HG03469 (cell line): ENCODE data around the gene C9orf50.

Source experiments
- ATAC-seq: cut with Tn5 transposase; IDR thresholded peaks from one replicate; pipeline ENCODE4 v1.9.1; 2021; ENCODE audit warnings: mild to moderate bottlenecking, moderate library complexity, moderate number of reproducible peaks; ENCODE audit not compliant: unreplicated experiment

The C9orf50 gene

DNA sequence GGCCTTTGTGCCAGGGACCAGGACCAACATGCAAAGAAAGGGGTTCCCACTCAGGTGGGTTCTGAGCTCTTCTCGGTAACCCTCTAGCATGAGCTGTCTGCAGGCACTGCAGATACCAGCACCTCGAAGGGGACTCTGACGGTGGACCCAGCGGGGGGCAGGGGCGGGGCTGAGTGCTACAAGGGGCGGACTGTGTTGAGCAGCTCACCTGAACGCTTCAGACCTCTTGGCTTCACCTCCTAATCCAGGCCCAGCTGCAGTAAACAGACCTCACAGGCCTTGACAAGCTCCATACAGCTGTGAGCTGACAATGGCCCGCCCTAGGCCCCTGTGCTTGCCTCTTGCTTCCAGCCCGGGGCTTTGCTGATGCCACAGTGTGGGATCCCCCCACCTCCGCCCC lies 48.4 kb downstream of the C9orf50 start:
- ATAC-seq: no peak

- ATAC-seq: no peak
These were observed 48.9 kb downstream of the C9orf50 start for GRCh38 chr9:129572052-129572425.

DNA sequence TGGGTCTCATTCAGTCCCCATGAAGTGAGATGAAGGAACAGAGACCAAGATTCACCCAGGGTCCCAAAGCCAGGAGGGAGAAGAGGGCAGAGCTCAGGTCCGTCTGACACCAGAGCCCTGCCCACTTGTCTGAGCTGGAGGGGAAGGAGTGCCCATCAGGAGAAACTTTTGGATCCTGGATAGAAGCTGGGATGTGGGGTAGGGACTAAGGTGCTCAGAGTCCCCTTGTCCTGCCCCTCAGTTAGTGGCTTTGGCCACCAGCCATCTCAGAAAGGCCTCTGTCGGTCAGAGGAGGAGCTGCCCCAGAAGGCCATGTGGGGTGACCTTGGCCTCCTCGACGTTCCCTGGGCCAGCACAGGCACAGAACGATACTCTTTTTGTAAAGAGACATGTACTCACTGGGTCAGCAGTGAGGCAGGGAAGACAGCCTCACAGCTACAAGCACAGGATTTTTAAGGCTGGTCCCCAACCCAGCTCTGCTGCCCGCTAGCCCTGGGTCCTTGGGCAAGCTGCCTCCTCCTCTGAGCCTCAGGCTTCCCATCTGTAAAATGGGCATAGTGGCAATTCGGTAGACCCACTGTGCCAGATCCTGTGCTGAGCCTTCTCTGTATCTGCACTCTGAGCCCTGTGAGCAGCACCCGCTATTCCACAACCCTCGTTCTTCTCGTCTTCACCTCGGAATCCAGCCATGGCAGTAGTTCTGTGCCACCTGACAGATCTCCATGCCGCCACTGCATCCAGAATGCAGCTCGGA lies 49.4 kb downstream of the C9orf50 start:
- ATAC-seq: no peak

- ATAC-seq: no peak
These were observed 50.2 kb downstream of the C9orf50 start for GRCh38 chr9:129570450-129571297.

GRCh38 chr9:129569502-129570449 lies 51.1 kb downstream of the C9orf50 start:
- ATAC-seq: no peak

GRCh38 chr9:129568560-129569501 lies 52.1 kb downstream of the C9orf50 start:
- ATAC-seq: no peak

- ATAC-seq: no peak
These were observed 52.9 kb downstream of the C9orf50 start for GRCh38 chr9:129567842-129568559.

- no peak for ATAC-seq
These were observed 53.6 kb downstream of the C9orf50 start for GRCh38 chr9:129567329-129567728.

DNA sequence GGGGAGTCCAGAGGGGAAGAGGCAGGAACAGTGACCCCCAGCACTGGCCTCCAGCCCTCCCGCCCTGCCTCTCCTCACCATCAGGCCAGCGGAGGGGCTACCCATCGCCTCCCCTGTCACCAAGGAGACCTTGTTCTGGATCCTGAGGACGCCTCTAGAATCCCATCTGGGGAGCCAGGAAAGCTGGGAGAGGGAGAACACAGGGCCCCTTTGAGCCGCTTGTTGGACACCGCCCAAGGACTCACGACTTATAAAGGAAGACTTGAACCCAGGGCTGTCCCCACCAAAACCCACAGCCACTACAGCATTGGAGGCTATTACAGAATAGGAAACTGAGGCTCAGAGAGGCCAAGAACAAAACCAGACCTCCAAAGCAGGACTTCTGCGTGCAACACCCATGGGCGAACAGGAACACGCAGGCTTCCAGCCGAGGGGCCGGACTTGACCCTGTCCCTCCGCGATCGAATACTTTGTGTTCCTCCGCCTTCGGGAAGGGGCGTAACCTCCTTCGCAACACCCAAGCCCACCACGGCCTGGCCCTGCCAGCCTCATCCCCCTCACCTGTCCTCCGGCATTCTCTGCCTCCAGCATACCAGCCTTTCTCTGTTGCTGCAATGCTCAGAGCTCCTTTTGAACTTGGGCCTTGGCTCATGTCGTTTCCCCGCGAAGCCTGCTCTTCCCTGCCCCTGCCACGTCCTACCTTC lies 54.2 kb downstream of the C9orf50 start:
- ATAC-seq: no peak

- ATAC-seq: no peak
These were observed 58.0 kb downstream of the C9orf50 start for GRCh38 chr9:129562917-129563316.

DNA sequence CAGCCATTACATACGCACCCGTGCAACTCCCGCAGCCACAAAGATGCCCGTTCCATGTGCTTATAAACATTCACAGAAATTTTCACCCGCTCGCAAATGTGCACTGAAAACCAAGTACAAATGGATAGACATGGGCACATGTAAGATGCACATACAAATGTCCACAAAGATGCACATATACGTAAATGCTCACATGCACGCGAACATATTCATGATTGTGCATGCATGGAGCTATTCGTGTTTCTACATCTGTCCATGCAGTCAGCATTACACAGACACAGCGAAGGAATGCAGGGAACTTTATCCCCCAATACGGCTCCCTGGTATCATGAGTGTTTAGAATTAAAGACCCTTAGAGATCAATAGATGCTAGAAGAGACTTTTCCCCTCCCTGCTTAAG lies 58.4 kb downstream of the C9orf50 start:
- ATAC-seq: no peak
